ENCODE data around the gene IL1F10. TPM values are rescaled to one million over a fixed set of nuclear protein-coding genes. Genes with fewer than 3 reads are reported as not detected.

The IL1F10 gene
- total and polyA plus RNA-seq, 2 of the 8 experiments (the other 6 are each of a cell fraction or from before 2014, with no cell fraction given): not detected

DNA sequence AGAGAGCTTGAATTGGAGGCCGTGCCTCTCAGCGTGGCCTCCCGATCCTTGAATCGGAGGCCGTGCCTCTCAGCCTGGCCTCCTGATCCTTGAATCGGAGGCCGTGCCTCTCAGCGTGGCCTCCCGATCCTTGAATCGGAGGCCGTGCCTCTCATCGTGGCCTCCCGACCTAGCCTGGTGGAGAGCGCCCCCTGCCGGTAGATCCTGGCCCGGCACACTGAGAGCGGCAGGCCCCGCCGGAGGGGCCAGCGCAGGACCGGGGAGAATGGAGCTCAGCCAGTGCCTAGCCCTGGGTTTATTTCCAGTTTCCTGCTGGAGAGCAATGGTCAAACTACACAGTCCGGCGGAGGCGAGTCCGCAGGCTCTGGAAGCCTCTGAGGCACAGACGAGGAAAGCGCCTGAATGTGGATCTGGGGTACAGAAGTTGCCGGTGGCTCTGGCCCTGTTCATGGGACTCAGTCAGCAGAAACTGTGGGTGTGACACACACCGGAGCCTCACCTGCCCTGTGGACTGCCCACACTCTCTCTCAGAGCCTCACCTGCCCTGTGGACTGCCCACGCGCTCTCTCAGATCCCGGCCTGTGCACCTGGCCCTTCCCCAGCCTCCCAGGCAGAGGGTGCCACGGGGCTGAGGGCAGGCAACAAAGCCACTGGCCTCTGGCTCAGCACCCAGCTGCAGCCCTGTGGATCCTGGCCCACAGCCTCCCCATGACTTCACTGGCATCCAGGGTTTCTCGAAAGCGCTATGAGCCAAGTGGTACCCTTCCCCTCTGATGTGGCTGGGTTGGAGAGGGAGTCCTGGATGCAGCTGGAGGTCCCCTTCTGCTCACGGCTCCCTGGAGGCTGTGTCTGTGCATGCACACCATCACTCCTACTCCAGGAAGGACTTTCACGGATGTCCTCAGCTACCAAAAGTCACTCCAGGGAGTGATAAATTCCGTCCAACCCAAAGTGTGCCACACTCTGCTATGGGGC lies 16.6 kb upstream of the IL1F10 start:
- 89% methylated on average over 26 of the region's 38 CpGs; no CpG with 5 or more reads in 1 of the 2 experiments for WGBS, 2 experiments (ENCODE audit: extremely low coverage in 1 of 2, insufficient coverage in 1 of 2, insufficient read length in 1 of 2, insufficient replicate concordance in 2 of 2, low coverage in 1 of 2, low lambda C conversion rate in 2 of 2, missing lambda C conversion rate in 1 of 2)
- no peak overlapping the region for H2BK120ac ChIP-seq (replicated peaks; ENCODE audit: low read depth, low read length)
- no peak overlapping the region for H4K5ac ChIP-seq (ENCODE audit: insufficient read length, low read depth, low read length)
- no peaks in the 10 kb centered on the region for H3K79me1 ChIP-seq (ENCODE audit: low read depth, low read length)
- no peak overlapping the region for H3K4me2 ChIP-seq (ENCODE audit: insufficient read depth in 1 of 2, low read depth in 2 of 2, low read length in 2 of 2)
- no peaks in the 10 kb centered on the region for H3K27me3 ChIP-seq (replicated peaks in 1 of 4; ENCODE audit: control insufficient read depth in 3 of 4, extremely low read depth in 1 of 4, insufficient read depth in 3 of 4, low read length in 3 of 4)
- no peak overlapping the region for H3K14ac ChIP-seq (ENCODE audit: insufficient read length)
- no peak overlapping the region for H3K9ac ChIP-seq (replicated peaks in 1 of 4; ENCODE audit: extremely low read depth in 1 of 4, low read depth in 3 of 4, low read length in 3 of 4)
- no peak overlapping the region for H2BK15ac ChIP-seq (ENCODE audit: low read length)
- H3K23me2 ChIP-seq (ENCODE audit: low read depth, low read length): no peaks in the 10 kb centered on the region
- ChIA-PET POLR2A (ENCODE audit: partially characterized antibody) (no interaction called here), CTCF (ENCODE audit: partially characterized antibody) (no interaction called here)
- no peak overlapping the region for H3K18ac ChIP-seq (ENCODE audit: extremely low read depth, low read length)
- H3K4me1 ChIP-seq (replicated peaks in 1 of 4; ENCODE audit: control insufficient read depth in 3 of 4, insufficient read depth in 4 of 4, low read length in 3 of 4): no peaks in the 10 kb centered on the region
- no peak overlapping the region for H3K27ac ChIP-seq (ENCODE audit: low read depth, low read length)
- no peak overlapping the region for H4K8ac ChIP-seq (ENCODE audit: extremely low read depth, insufficient read depth, low read length)
- H4K91ac ChIP-seq (replicated peaks; ENCODE audit: insufficient read length, low read length): no peak overlapping the region
- H3K36me3 ChIP-seq (ENCODE audit: control insufficient read depth in 2 of 4, insufficient read depth in 4 of 4, low read length in 3 of 4): no peaks in the 10 kb centered on the region
- H3K9me3 ChIP-seq (ENCODE audit: insufficient read depth in 2 of 2, low read depth in 1 of 2, low read length in 1 of 2): peaks cover 24 to 33% of the 10 kb centered on the region in 2 experiments
- no peaks in the 10 kb centered on the region for H4K20me1 ChIP-seq (replicated peaks in 1 of 2; ENCODE audit: control insufficient read depth in 1 of 2, insufficient read depth in 2 of 2, low read length in 2 of 2)
- no peak overlapping the region for H3K4me3 ChIP-seq (ENCODE audit: extremely low read depth in 1 of 4, insufficient read depth in 2 of 4, low read depth in 3 of 4, low read length in 4 of 4)
- no peak overlapping the region for H2AK5ac ChIP-seq (ENCODE audit: low read depth, low read length)
- no peak overlapping the region for H2AFZ ChIP-seq (ENCODE audit: low read length)
- no peak overlapping the region for H3K4ac ChIP-seq (replicated peaks; ENCODE audit: insufficient read length, low read depth, low read length)
- H2BK5ac ChIP-seq (ENCODE audit: low read depth, low read length): no peak overlapping the region
- no peak overlapping the region for H2BK12ac ChIP-seq (ENCODE audit: low read depth, low read length)
- FAIRE-seq (no peak), DNase-seq (ENCODE audit: low read depth in 1 of 2, low spot score in 2 of 2) (no peak)
- H3K79me2 ChIP-seq (ENCODE audit: control insufficient read depth in 1 of 2, insufficient read depth in 2 of 2, low read length in 2 of 2): no peaks in the 10 kb centered on the region
- no peak overlapping the region for H3K23ac ChIP-seq (ENCODE audit: insufficient read length)
- H2BK20ac ChIP-seq (ENCODE audit: low read length): no peak overlapping the region
- no peak overlapping the region for H3K56ac ChIP-seq (replicated peaks; ENCODE audit: insufficient read length, low read depth, low read length)
- TF ChIP-seq YY1 (IDR thresholded peaks at IDR 0.05; ENCODE audit: low read depth, low read length) (no peak), RBBP5 (IDR thresholded peaks at IDR 0.05; ENCODE audit: borderline replicate concordance, low read depth, low read length) (no peak), POU5F1 (IDR thresholded peaks at IDR 0.05; ENCODE audit: low read depth, low read length) (no peak), BACH1 (IDR thresholded peaks at IDR 0.05; ENCODE audit: low read length) (no peak), EGR1 (IDR thresholded peaks at IDR 0.05; ENCODE audit: borderline replicate concordance, low read depth, low read length) (no peak), JUN (IDR thresholded peaks at IDR 0.05; ENCODE audit: low read depth, low read length) (no peak), ASH2L (IDR thresholded peaks at IDR 0.05; ENCODE audit: low read length) (no peak), CHD2 (IDR thresholded peaks at IDR 0.05; ENCODE audit: low read length) (no peak), TCF12 (IDR thresholded peaks at IDR 0.05; ENCODE audit: low read depth, low read length) (no peak), KDM1A (IDR thresholded peaks at IDR 0.05; ENCODE audit: borderline replicate concordance, low read length) (no peak)
- TF ChIP-seq, protein P1, sequence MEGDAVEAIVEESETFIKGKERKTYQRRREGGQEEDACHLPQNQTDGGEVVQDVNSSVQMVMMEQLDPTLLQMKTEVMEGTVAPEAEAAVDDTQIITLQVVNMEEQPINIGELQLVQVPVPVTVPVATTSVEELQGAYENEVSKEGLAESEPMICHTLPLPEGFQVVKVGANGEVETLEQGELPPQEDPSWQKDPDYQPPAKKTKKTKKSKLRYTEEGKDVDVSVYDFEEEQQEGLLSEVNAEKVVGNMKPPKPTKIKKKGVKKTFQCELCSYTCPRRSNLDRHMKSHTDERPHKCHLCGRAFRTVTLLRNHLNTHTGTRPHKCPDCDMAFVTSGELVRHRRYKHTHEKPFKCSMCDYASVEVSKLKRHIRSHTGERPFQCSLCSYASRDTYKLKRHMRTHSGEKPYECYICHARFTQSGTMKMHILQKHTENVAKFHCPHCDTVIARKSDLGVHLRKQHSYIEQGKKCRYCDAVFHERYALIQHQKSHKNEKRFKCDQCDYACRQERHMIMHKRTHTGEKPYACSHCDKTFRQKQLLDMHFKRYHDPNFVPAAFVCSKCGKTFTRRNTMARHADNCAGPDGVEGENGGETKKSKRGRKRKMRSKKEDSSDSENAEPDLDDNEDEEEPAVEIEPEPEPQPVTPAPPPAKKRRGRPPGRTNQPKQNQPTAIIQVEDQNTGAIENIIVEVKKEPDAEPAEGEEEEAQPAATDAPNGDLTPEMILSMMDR (IDR thresholded peaks at IDR 0.05; ENCODE audit: control extremely low read depth in 1 of 3, insufficient read depth in 1 of 3, low read depth in 1 of 3, low read length in 3 of 3): no peak
